ENCODE data around the gene TEX13B. TPM values are rescaled to one million over a fixed set of nuclear protein-coding genes. Genes with fewer than 3 reads are reported as not detected.

The TEX13B gene
- total RNA-seq, 1 donor, result not detected

DNA sequence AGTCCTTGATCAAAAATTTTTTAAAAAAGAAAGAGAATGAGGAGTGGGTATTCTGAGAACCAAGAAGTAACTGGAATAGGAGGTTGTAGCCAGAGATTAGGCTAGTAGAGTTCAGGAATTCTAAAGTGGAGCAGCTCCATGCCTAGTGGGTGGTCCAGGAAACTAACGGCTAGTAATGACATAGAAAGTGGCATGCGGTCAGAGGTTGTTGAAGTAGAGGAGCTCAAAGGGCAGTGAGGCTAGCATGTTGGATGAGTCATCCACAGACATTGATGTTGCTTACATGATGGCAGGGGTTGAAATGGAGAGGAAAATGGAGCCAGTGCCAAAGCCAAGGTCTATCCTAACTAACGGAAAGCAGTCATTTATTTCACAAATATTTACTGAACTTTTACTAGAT, 42.1 kb downstream of the TEX13B start:
- no peak for DNase-seq (ENCODE audit: low read depth in 2 of 3, low spot score in 2 of 3)

DNA sequence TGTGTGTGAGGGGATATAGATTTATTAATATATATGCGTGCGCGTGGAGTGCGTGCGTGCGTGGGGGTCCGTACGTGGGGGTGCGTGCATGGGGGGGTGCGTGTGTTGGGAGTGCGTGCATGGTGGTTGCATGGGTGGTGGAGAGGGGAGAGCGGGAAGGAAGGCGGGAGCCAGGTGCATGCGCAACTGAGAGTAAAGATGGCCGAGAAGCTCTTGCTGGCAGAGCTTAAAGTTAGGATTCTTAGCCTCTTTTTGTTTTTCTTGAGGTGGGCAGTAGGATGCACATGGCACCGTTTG, 45.8 kb downstream of the TEX13B start:
- DNase-seq (ENCODE audit: low read depth in 2 of 3, low spot score in 2 of 3), result no peak

DNA sequence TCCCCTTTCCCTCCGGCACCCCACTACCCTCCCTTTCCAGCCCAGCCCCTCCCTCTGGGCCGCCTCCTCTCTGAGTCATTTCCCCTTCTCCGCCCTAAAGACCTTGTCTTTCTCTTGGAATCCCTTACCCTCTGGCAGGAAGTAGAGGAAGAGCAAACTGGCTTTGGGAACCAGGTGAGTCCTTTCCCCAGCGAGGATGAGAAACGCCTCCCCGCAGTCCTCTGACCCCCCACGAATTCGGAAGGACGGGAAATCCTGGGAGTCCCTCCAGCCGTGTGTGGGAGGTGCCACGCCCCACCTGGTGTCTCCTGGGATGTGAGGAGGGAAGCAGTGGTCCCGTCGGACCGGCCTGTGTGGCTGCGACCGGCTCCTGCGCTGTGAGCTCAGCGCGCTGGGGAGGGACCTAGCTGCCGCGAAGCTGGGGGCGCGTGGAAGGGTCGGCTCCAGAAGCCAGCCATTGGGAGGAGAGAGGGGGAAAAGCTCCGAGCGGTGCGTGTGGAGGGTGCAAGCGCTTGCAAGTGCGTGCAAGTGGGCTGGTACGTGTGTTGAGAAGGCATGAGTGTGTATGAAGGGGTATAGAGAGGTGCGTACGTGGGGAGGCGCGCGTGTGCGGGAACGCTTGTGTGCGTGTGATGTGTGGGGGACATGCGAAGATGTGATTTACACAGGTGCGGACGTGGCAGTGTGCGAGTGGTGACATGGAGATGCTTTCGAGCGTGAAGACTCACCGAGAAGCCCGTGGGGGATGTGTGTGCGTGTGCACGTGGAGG, 46.3 kb downstream of the TEX13B start:
- no peak for DNase-seq (ENCODE audit: low read depth in 2 of 3, low spot score in 2 of 3)

DNA sequence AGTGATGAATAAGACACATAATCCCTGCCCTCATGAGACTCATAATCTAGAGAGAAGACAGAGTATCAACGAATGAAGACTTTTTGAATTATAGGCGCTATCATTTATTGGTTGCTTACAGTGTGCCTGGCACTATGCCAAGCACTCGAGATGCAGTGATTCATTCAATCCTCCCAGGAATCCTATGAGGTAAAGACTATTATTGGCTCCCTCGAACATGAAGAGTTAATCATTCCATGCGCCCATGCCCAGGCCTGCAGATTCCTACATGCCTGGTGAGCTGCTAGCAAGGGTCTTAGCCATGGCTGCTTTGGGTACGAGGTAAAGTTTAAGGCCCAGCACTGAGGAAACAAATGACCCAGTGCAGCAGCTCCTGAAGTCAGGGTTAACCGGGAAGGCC, 47.0 kb downstream of the TEX13B start:
- DNase-seq (ENCODE audit: low read depth in 2 of 3, low spot score in 2 of 3), result no peak

- no peak for DNase-seq (ENCODE audit: low read depth in 2 of 3, low spot score in 2 of 3)
Observed at GRCh38 chrX:107934262-107934661, 47.9 kb downstream of the TEX13B start.

Other genes with a start within 250 kb of the TEX13B start
- gene TSC22D3, start 206.6 kb downstream of the TEX13B start, total RNA-seq, result 347 TPM
- gene NCBP2L, start 204.6 kb downstream of the TEX13B start, total RNA-seq, result under 0.01 TPM
- gene MID2, start 156.5 kb downstream of the TEX13B start, total RNA-seq, result 0.54 TPM
- gene VSIG1, start 62.7 kb upstream of the TEX13B start, total RNA-seq, result not detected
- 33.7 TPM for gene PSMD10, start 109.2 kb upstream of the TEX13B start, total RNA-seq
- gene ATG4A, start 109.4 kb upstream of the TEX13B start, total RNA-seq, result 5.7 TPM